ENCODE data around the gene NAA60.
"Not testable (repeated sequence)": the region's sequence is repeated elsewhere in the genome, so short reads cannot be mapped to it uniquely, and the experiment has no call there.

Gene NAA60

GRCh38 chr16:3520841-3521240 is 77.4 kb downstream of the NAA60 start:
- no peak overlapping the region for H3K27ac Mint-ChIP-seq
- no peak for DNase-seq

GRCh38 chr16:3523281-3523680 is 79.8 kb downstream of the NAA60 start:
- no peaks in the 10 kb centered on the region for H3K27me3 Mint-ChIP-seq
- no peak overlapping the region for H3K27ac Mint-ChIP-seq
- peaks cover 2% of the 10 kb centered on the region for H3K4me1 Mint-ChIP-seq (ENCODE audit: low read depth)
- no peak overlapping the region for H3K4me3 Mint-ChIP-seq
- H3K36me3 Mint-ChIP-seq (ENCODE audit: low read depth): peaks cover 77% of the 10 kb centered on the region
- DNase-seq: no peak
- no peaks in the 10 kb centered on the region for H3K9me3 Mint-ChIP-seq

More at GRCh38 chr16:3520841-3521240, 77.4 kb downstream of the NAA60 start:
- Mint-ChIP-seq H3K9me3 (no peaks in the 10 kb centered on the region), H3K27me3 (no peaks in the 10 kb centered on the region), H3K4me1 (ENCODE audit: low read depth) (peaks cover 3% of the 10 kb centered on the region), H3K4me3 (no peak overlapping the region), H3K36me3 (ENCODE audit: low read depth) (peaks cover 75% of the 10 kb centered on the region)

- H3K4me1 Mint-ChIP-seq (ENCODE audit: low read depth): no peaks in the 10 kb centered on the region
- H3K36me3 Mint-ChIP-seq (ENCODE audit: low read depth): peaks cover 69% of the 10 kb centered on the region
- H3K27me3 Mint-ChIP-seq: no peaks in the 10 kb centered on the region
- H3K9me3 Mint-ChIP-seq: no peaks in the 10 kb centered on the region
- no peak overlapping the region for H3K4me3 Mint-ChIP-seq
- no peak overlapping the region for H3K27ac Mint-ChIP-seq
- DNase-seq: no peak
These were observed 82.5 kb downstream of the NAA60 start for GRCh38 chr16:3525951-3526350.

GRCh38 chr16:3527216-3527829 is 83.8 kb downstream of the NAA60 start:
- H3K27ac Mint-ChIP-seq: not testable (repeated sequence)
- DNase-seq: peak; percentile 67

GRCh38 chr16:3528406-3528805 is 84.9 kb downstream of the NAA60 start:
- H3K9me3 Mint-ChIP-seq: no peaks in the 10 kb centered on the region
- no peaks in the 10 kb centered on the region for H3K27me3 Mint-ChIP-seq
- H3K27ac Mint-ChIP-seq: no peak overlapping the region
- no peak for DNase-seq
- peaks cover 73% of the 10 kb centered on the region for H3K36me3 Mint-ChIP-seq (ENCODE audit: low read depth)
- H3K4me1 Mint-ChIP-seq (ENCODE audit: low read depth): no peaks in the 10 kb centered on the region
- no peak overlapping the region for H3K4me3 Mint-ChIP-seq

More at GRCh38 chr16:3527216-3527829, 83.8 kb downstream of the NAA60 start:
- H3K9me3 Mint-ChIP-seq; H3K27me3 Mint-ChIP-seq; H3K4me1 Mint-ChIP-seq (ENCODE audit: low read depth); H3K4me3 Mint-ChIP-seq: not testable (repeated sequence)
- peaks cover 74% of the 10 kb centered on the region for H3K36me3 Mint-ChIP-seq (ENCODE audit: low read depth)

GRCh38 chr16:3529175-3529574 is 85.7 kb downstream of the NAA60 start:
- no peaks in the 10 kb centered on the region for H3K4me1 Mint-ChIP-seq (ENCODE audit: low read depth)
- no peak for DNase-seq
- H3K4me3 Mint-ChIP-seq: no peak overlapping the region
- H3K27ac Mint-ChIP-seq: no peak overlapping the region
- no peaks in the 10 kb centered on the region for H3K9me3 Mint-ChIP-seq
- H3K27me3 Mint-ChIP-seq: no peaks in the 10 kb centered on the region
- H3K36me3 Mint-ChIP-seq (ENCODE audit: low read depth): peaks cover 73% of the 10 kb centered on the region

- DNase-seq: no peak
- Mint-ChIP-seq H3K36me3 (ENCODE audit: low read depth) (peaks cover 71% of the 10 kb centered on the region), H3K4me1 (ENCODE audit: low read depth) (no peaks in the 10 kb centered on the region), H3K9me3 (no peaks in the 10 kb centered on the region), H3K27ac (no peak overlapping the region), H3K27me3 (no peaks in the 10 kb centered on the region), H3K4me3 (no peak overlapping the region)
These were observed 87.0 kb downstream of the NAA60 start for GRCh38 chr16:3530371-3530914.

GRCh38 chr16:3532741-3533140 is 89.3 kb downstream of the NAA60 start:
- DNase-seq: no peak
- Mint-ChIP-seq H3K27ac (no peak overlapping the region), H3K27me3 (no peaks in the 10 kb centered on the region), H3K36me3 (ENCODE audit: low read depth) (peaks cover 75% of the 10 kb centered on the region), H3K4me1 (ENCODE audit: low read depth) (no peaks in the 10 kb centered on the region), H3K4me3 (no peak overlapping the region), H3K9me3 (no peaks in the 10 kb centered on the region)

GRCh38 chr16:3534126-3534525 is 90.6 kb downstream of the NAA60 start:
- no peak for DNase-seq
- Mint-ChIP-seq H3K4me3 (no peak overlapping the region), H3K9me3 (no peaks in the 10 kb centered on the region), H3K36me3 (ENCODE audit: low read depth) (peaks cover 67% of the 10 kb centered on the region), H3K27me3 (no peaks in the 10 kb centered on the region), H3K4me1 (ENCODE audit: low read depth) (no peaks in the 10 kb centered on the region), H3K27ac (peak overlapping the region; percentile 51)

GRCh38 chr16:3536271-3536731 is 92.8 kb downstream of the NAA60 start:
- no peaks in the 10 kb centered on the region for H3K4me1 Mint-ChIP-seq (ENCODE audit: low read depth)
- H3K27ac Mint-ChIP-seq: peak overlapping the region; percentile 44
- H3K36me3 Mint-ChIP-seq (ENCODE audit: low read depth): peaks cover 73% of the 10 kb centered on the region
- no peaks in the 10 kb centered on the region for H3K27me3 Mint-ChIP-seq
- H3K9me3 Mint-ChIP-seq: no peaks in the 10 kb centered on the region
- no peak for DNase-seq
- no peak overlapping the region for H3K4me3 Mint-ChIP-seq

All from activated T-cell treated with anti-CD3 and anti-CD28 coated beads, Interleukin-2, amount 50 U/mL, for 24 hours (primary cell).